Right ventricle myocardium superior (tissue), 1 donor: ENCODE results near the gene EPN2. TPM values are rescaled to one million over a fixed set of nuclear protein-coding genes. Genes with fewer than 3 reads are reported as not detected.
A peak's percentile ranks its signal among the peaks of the same experiment; 100 is the strongest.

Experiments used
- ATAC-seq: fragments of 200-7000 bp; cut with Tn5 transposase; one replicate; pipeline ENCODE4 v1.9.1; 2020; ENCODE audit warnings: mild to moderate bottlenecking; ENCODE audit not compliant: poor library complexity
- DNase-seq: peaks from one replicate; pipeline ENCODE4 v3.0.0-alpha.2; 2020
- intact Hi-C: fragments of 100-400 bp; cut with DNase I; formaldehyde crosslinking; loops from one replicate; pipeline ENCODE4 v1.11.2; 2022
- microRNA-seq: library from miRNA; unstranded; fragments of <30 nt; microRNA quantifications from one replicate; pipeline ENCODE4 v1.2.0, GENCODE V29; 2020
- total RNA-seq: library from RNA; stranded (reverse); fragmentation: NEBNext Ultra II Directional; extraction: Animal tissue kit (Norgen Biotek cat#: 25700); gene quantifications from one replicate; pipeline ENCODE4 v1.2.1, GENCODE V29; 2021
- donor health status: DM: no; HTN: yes; CAD: no; lungs with severe emphysema.

The EPN2 gene
- total RNA-seq, 1 donor from 2014 or later: 91.0 TPM

- ATAC-seq (no peak), DNase-seq (no peak)
- intact Hi-C loops: no loop called here
Observed at GRCh38 chr17:19379361-19380065, 142.3 kb downstream of the EPN2 start.

- intact Hi-C loops: no loop called here
- DNase-seq (no peak), ATAC-seq (no peak)
Observed at GRCh38 chr17:19380481-19381301, 143.5 kb downstream of the EPN2 start.

- DNase-seq: no peak
- no peak for ATAC-seq
- intact Hi-C loops: no loop called here
Observed at GRCh38 chr17:19381361-19381740, 144.2 kb downstream of the EPN2 start.

GRCh38 chr17:19381741-19382444, 144.7 kb downstream of the EPN2 start:
- intact Hi-C loops: no loop called here
- no peak for DNase-seq
- no peak for ATAC-seq

- ATAC-seq (no peak), DNase-seq (no peak)
- intact Hi-C loops: no loop called here
Observed at GRCh38 chr17:19382531-19383444, 145.6 kb downstream of the EPN2 start.

- intact Hi-C loops: no loop called here
- no peak for ATAC-seq
- peak; percentile 68 for DNase-seq
Observed at GRCh38 chr17:19383681-19384470, 146.7 kb downstream of the EPN2 start.

- ATAC-seq: peak; percentile 70
- DNase-seq: peak; percentile 95
- intact Hi-C loops: no loop called here
Observed at GRCh38 chr17:19384723-19385391, 147.7 kb downstream of the EPN2 start.

- intact Hi-C loops: no loop called here
- ATAC-seq: no peak
- no peak for DNase-seq
Observed at GRCh38 chr17:19385521-19385983, 148.4 kb downstream of the EPN2 start.

Small RNAs within 50 kb of the gene (microRNA-seq; reads per million reads assigned to microRNA genes)
- gene MIR1180: 74.1 reads per million, percentile 49 among the genes with 10 or more reads in this experiment

Other genes with a start within 250 kb of the EPN2 start
- 1.9 TPM for gene FAM83G, start 232.6 kb upstream of the EPN2 start, total RNA-seq
- 2.0 TPM for gene GRAP, start 190.4 kb upstream of the EPN2 start, total RNA-seq
- gene GRAPL, start 109.8 kb upstream of the EPN2 start, total RNA-seq: 1.5 TPM
- gene B9D1, start 125.4 kb downstream of the EPN2 start, total RNA-seq: 6.8 TPM
- gene MAPK7, start 141.1 kb downstream of the EPN2 start, total RNA-seq: 13.9 TPM
- 42.9 TPM for gene MFAP4, start 149.8 kb downstream of the EPN2 start, total RNA-seq
- gene RNF112, start 173.9 kb downstream of the EPN2 start, total RNA-seq: 2.2 TPM